Measurements from ENCODE around the gene RPS15. TPM values are rescaled to one million over a fixed set of nuclear protein-coding genes. Genes with fewer than 3 reads are reported as not detected.
A peak's percentile ranks its signal among the peaks of the same experiment; 100 is the strongest.

Gene RPS15
- total and polyA plus RNA-seq, 9 of the 15 experiments (the other 6 are each of a cell fraction or from before 2014, with no cell fraction given), result 605 to 2,791 (median 957) TPM

GRCh38 chr19:1438933-1439354 is 748 bp downstream of the RPS15 start (continued):
- TF ChIP-seq CHD4 (IDR thresholded peaks at IDR 0.05; ENCODE audit: insufficient read depth, insufficient replicate concordance, low read depth, low read length, poor library complexity, severe bottlenecking) (no peak), ILK (tag; IDR thresholded peaks at IDR 0.05; ENCODE audit: borderline replicate concordance, low read depth) (no peak), RFX7 (CRISPR knock-in tag; IDR thresholded peaks at IDR 0.05) (no peak), ZEB2 (IDR thresholded peaks at IDR 0.05) (no peak), TAF9B (IDR thresholded peaks at IDR 0.05; ENCODE audit: partially characterized antibody) (no peak), TAF1 (IDR thresholded peaks at IDR 0.05; ENCODE audit: control insufficient read depth, extremely low read depth, insufficient read depth, low read length, severe bottlenecking) (peak; percentile 8), U2AF2 (optimal IDR thresholded peaks at IDR 0.05; ENCODE audit: low read depth, low read length) (no peak), CBX3 (IDR thresholded peaks at IDR 0.05; ENCODE audit: borderline replicate concordance in 1 of 2, low read length in 2 of 2) (no peak), HMG20B (CRISPR knock-in tag; IDR thresholded peaks at IDR 0.05) (no peak), TFE3 (CRISPR knock-in tag; IDR thresholded peaks at IDR 0.05) (peak; percentile 67), ZNF586 (CRISPR knock-in tag; conservative IDR thresholded peaks at IDR 0.05) (no peak), NFATC3 (IDR thresholded peaks at IDR 0.05) (no peak), NR3C1 (CRISPR knock-in tag; IDR thresholded peaks at IDR 0.05) (no peak), KLF16 (IDR thresholded peaks at IDR 0.05) (no peak), POLR2G (IDR thresholded peaks at IDR 0.05; ENCODE audit: low read depth, low read length) (no peak), ZBTB5 (IDR thresholded peaks at IDR 0.05) (no peak), ID3 (CRISPR knock-in tag; IDR thresholded peaks at IDR 0.05) (no peak), ID3 (tag; IDR thresholded peaks at IDR 0.05) (no peak), ZNF780A (CRISPR knock-in tag; IDR thresholded peaks at IDR 0.05) (no peak), IRF1 (CRISPR knock-in tag; IDR thresholded peaks at IDR 0.05; ENCODE audit: borderline replicate concordance) (0 out of 2 replicates have a peak, but pooled peaks have one; percentile 7), ZNF134 (CRISPR knock-in tag; conservative IDR thresholded peaks at IDR 0.05) (no peak), CBX5 (IDR thresholded peaks at IDR 0.05; ENCODE audit: borderline replicate concordance, low read depth) (no peak), FOXA1 (IDR thresholded peaks at IDR 0.05; ENCODE audit: borderline replicate concordance) (no peak), ETS2 (tag; IDR thresholded peaks at IDR 0.05; ENCODE audit: borderline replicate concordance, poor library complexity, severe bottlenecking) (no peak), TAL1 (IDR thresholded peaks at IDR 0.05) (no peak), KDM2B (CRISPR knock-in tag; IDR thresholded peaks at IDR 0.05) (no peak), NEUROD1 (IDR thresholded peaks at IDR 0.05; ENCODE audit: borderline replicate concordance, low read depth, low read length, partially characterized antibody) (no peak)

All from K562 (cell line).